Measurements from ENCODE around the gene EXOC4. TPM values are rescaled to one million over a fixed set of nuclear protein-coding genes. Genes with fewer than 3 reads are reported as not detected.

EXOC4 gene
- total and polyA plus RNA-seq, 7 donors: 16.4 to 76.7 (median 50.7) TPM

GRCh38 chr7:133547981-133548380 lies 295.1 kb downstream of the EXOC4 start:
- no peak for DNase-seq
- Histone ChIP-seq H3K36me3 (no peaks in the 10 kb centered on the region), H3K27me3 (no peaks in the 10 kb centered on the region), H3K9me3 (no peaks in the 10 kb centered on the region), H3K4me3 (no peak overlapping the region), H3K27ac (no peak overlapping the region), H3K4me1 (no peaks in the 10 kb centered on the region)
- intact Hi-C loops (cut with DNase I): no loop called here
- 84 to 85% methylated on average over 4 of the region's 4 CpGs for WGBS, 2 donors
- TF ChIP-seq POLR2AphosphoS5 (IDR thresholded peaks at IDR 0.05) (no peak), EP300 (IDR thresholded peaks at IDR 0.05) (no peak), POLR2A (IDR thresholded peaks at IDR 0.05) (no peak)
- TF ChIP-seq, protein P1, sequence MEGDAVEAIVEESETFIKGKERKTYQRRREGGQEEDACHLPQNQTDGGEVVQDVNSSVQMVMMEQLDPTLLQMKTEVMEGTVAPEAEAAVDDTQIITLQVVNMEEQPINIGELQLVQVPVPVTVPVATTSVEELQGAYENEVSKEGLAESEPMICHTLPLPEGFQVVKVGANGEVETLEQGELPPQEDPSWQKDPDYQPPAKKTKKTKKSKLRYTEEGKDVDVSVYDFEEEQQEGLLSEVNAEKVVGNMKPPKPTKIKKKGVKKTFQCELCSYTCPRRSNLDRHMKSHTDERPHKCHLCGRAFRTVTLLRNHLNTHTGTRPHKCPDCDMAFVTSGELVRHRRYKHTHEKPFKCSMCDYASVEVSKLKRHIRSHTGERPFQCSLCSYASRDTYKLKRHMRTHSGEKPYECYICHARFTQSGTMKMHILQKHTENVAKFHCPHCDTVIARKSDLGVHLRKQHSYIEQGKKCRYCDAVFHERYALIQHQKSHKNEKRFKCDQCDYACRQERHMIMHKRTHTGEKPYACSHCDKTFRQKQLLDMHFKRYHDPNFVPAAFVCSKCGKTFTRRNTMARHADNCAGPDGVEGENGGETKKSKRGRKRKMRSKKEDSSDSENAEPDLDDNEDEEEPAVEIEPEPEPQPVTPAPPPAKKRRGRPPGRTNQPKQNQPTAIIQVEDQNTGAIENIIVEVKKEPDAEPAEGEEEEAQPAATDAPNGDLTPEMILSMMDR (IDR thresholded peaks at IDR 0.05): no peak

GRCh38 chr7:133549633-133550032 lies 296.8 kb downstream of the EXOC4 start:
- H3K27ac ChIP-seq: no peak overlapping the region
- no peaks in the 10 kb centered on the region for H3K36me3 ChIP-seq
- H3K4me1 ChIP-seq: no peaks in the 10 kb centered on the region
- H3K27me3 ChIP-seq: no peaks in the 10 kb centered on the region
- H3K9me3 ChIP-seq: no peaks in the 10 kb centered on the region
- 83 to 90% methylated on average over 1 of the region's 1 CpG for WGBS, 2 donors
- intact Hi-C loops (cut with DNase I): no loop called here
- no peak for DNase-seq
- TF ChIP-seq POLR2A (IDR thresholded peaks at IDR 0.05) (no peak), EP300 (IDR thresholded peaks at IDR 0.05) (no peak), POLR2AphosphoS5 (IDR thresholded peaks at IDR 0.05) (no peak)
- TF ChIP-seq, protein P1 (IDR thresholded peaks at IDR 0.05): no peak
- H3K4me3 ChIP-seq: no peak overlapping the region

DNA sequence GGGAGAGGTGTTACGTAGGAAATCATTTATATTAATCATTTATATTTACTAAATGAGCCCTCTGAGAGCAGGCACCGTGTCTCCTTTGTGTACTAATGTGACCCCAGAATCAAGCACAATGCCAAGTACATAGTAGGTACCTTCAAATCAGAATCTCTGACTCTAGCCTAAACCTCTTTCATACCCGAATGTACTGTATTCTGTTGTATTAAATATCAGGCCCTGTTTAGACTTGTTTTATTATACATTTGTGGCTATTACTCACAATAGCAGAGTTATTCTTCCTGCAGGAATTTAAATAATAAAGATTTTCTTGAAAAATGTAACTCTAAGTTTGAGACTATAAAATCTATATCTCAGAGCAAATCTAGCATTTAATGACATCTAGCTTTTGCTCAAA lies 297.3 kb downstream of the EXOC4 start:
- DNase-seq: no peak
- intact Hi-C loops (cut with DNase I): no loop called here
- Histone ChIP-seq H3K4me1 (no peaks in the 10 kb centered on the region), H3K36me3 (no peaks in the 10 kb centered on the region), H3K9me3 (no peaks in the 10 kb centered on the region), H3K27ac (no peak overlapping the region), H3K27me3 (no peaks in the 10 kb centered on the region), H3K4me3 (no peak overlapping the region)
- WGBS, 2 donors: 94 to 97% methylated on average over 3 of the region's 3 CpGs
- TF ChIP-seq, protein P1 (IDR thresholded peaks at IDR 0.05): no peak

- no peaks in the 10 kb centered on the region for H3K27me3 ChIP-seq
- WGBS, 2 donors: 95 to 97% methylated on average over 4 of the region's 4 CpGs
- DNase-seq: no peak
- H3K27ac ChIP-seq: no peak overlapping the region
- intact Hi-C loops (cut with DNase I): no loop called here
- TF ChIP-seq EP300 (IDR thresholded peaks at IDR 0.05): no peak
- no peak for TF ChIP-seq POLR2A (IDR thresholded peaks at IDR 0.05)
- TF ChIP-seq POLR2AphosphoS5 (IDR thresholded peaks at IDR 0.05): no peak
- TF ChIP-seq, protein P1 (IDR thresholded peaks at IDR 0.05): no peak
- H3K4me1 ChIP-seq: no peaks in the 10 kb centered on the region
- no peaks in the 10 kb centered on the region for H3K9me3 ChIP-seq
- no peak overlapping the region for H3K4me3 ChIP-seq
- H3K36me3 ChIP-seq: no peaks in the 10 kb centered on the region
Observed at GRCh38 chr7:133550811-133551210, 297.9 kb downstream of the EXOC4 start.

- Histone ChIP-seq H3K4me3 (no peak overlapping the region), H3K4me1 (no peaks in the 10 kb centered on the region)
- 92 to 95% methylated on average over 4 of the region's 4 CpGs for WGBS, 2 donors
Observed at GRCh38 chr7:133551466-133551865, 298.6 kb downstream of the EXOC4 start.

More at GRCh38 chr7:133551466-133551865, 298.6 kb downstream of the EXOC4 start:
- Histone ChIP-seq H3K36me3 (no peaks in the 10 kb centered on the region), H3K27ac (no peak overlapping the region), H3K9me3 (no peaks in the 10 kb centered on the region), H3K27me3 (no peaks in the 10 kb centered on the region)
- intact Hi-C loops (cut with DNase I): no loop called here
- DNase-seq: no peak
- TF ChIP-seq, protein P1 (IDR thresholded peaks at IDR 0.05): no peak
- TF ChIP-seq POLR2A (IDR thresholded peaks at IDR 0.05): no peak
- no peak for TF ChIP-seq POLR2AphosphoS5 (IDR thresholded peaks at IDR 0.05)
- no peak for TF ChIP-seq EP300 (IDR thresholded peaks at IDR 0.05)

Measured in sigmoid colon (tissue), 7 donors.